NCI-H2171 (cell line): ENCODE results near the gene ARHGDIA.

Experiments used
- DNase-seq: peaks from one replicate; lab custom pipeline; 2025; lab: John Stamatoyannopoulos, UW

Gene ARHGDIA

DNA sequence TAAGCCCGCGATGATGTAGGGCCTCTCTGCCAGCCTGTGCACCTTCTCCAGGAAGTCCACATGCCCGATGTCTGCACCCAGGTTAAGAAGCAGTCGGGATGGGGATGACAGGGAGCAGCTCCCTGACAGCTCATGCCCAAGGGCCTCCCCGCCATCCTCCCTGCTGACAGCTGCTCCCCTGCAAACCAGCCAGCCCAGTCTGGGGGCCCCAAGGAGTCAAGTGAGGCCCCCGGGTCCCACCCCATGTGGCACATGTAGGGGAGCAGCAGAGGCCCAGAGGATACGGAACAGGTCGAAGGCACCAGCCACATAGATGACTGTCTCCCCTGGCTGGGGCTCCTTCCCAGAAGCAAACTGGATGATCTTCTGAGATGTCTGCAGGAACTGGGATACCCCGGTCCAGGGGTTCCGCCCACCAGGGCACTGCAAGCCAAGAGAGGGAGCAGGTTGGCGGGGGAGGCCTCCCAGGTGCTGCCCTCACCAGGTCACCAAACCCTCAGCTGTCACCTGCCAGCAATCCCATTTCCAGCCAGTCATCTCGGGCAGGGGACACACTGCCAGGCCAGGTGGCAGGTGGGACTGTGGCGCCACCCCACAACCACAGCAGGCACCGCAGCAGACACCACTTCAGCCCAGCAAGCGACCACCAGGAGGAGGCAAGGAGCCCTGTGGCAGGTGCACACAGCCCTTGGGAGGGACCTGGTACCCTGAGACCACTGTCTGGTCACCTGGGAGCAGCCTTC lies 35.5 kb upstream of the ARHGDIA start:
- no peak for DNase-seq

DNA sequence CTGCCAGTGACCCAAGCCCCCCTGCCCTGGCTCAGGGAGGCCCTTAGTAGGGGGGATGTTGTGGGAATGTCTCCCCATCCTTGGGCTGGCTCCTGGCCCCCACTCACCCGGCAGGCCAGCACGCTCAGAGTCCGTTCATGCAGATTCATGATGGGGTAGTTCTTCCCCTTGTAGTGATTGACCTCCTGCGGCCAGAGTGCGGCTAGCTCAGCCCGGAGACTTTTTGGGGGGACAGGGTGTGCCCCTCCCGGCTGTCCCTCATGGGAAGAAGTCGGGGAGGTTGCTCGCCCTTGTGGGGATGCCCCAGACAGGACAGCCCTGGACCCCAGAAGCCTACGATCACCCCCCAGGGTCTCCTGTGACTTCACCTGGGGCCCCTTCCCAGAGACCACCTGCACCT lies 34.9 kb upstream of the ARHGDIA start:
- DNase-seq: no peak

DNA sequence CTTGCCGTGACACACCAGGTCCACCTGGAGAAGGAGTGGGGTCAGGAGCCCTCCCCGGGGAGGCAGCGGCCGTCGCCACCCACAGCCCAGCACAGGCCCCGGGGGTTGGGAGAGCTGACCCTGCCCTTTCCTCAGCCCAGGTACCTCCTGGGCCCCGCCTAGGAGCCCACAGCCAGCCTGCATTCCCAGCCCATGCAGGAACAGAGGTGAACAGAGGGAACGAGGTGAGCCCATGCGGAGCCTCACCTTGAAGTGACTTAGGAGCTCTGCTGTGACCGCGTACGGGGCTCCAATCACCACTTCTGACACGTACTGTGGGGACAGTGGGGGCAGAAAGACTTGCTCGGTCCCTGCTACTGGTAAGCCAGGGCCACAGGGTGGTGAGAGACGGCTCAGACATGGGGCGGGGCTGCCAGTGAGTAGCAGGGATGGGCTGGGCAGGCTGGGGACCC lies 34.3 kb upstream of the ARHGDIA start:
- DNase-seq: no peak

DNA sequence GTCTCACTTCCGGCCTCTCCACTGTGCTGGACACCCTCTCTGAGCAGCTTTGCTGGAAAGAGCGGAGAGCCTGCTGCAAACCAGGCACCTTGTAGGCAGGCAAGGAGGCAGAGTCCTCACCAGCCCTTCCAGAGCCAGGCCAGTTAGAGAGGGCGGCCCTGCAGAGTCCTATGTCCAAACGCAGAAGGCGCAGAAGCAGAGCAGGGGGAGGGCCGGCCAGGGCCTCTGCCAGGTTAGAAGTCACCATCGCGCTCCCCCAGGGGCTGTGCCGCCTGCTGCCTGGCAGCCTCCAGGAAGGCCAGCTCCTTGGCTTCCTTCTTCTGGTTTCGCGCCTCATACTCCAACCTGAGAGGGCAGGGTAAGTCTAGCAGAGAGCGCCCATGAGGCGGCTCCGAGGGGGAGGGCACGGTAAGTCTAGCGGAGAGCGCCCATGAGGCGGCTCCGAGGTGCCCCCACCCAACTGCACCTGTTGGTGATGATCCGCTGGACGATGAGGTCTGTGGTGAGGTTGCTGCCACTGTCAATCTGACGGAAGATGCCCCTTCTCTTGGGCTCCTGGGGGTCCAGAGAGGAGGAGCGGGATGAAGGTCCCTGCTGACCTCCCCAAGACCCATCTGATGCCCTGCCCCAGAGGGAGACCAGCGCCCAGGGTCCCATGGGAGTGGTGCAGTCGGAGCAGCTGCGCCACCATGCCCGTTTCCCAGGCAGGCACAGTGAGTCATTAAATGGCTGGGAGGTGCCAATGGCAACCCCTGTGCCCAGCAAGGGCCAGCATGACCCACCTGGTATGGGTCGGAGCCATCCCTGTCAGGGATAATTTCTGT lies 33.7 kb upstream of the ARHGDIA start:
- no peak for DNase-seq

DNA sequence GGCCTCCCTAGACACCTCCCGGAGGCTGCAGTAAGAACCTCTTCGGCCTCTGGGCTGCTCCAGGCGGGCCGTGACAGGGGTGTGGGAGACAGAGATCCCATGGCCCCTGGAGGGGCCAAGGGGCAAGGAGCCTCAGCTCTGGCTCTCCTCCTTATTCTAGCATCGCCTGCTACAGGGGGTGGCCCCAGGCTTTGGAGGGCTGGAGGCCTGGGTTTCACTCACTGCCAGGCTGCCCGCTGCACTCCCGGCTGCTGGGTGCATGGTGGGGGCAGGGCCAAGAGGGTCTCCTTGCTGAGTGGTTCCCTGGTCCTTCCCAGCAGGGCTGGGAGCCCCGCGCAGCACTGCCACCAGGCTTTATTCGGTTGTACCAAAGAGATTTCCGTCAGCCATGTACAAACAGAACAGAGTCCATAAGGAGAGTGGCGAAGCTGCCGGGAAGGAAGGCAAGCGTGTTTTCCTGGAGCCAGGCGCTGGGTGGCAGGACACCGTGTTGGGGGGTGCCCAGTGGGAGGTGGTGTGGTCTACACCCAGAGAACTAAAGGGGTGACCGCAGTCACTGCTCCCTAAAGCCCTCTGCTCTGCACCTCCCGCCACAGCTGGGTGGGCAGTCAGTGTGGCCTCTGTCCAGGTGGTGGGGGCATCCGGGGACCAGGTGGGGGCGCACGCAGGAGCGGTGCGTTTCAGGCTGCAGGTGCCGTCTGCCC lies 32.9 kb upstream of the ARHGDIA start:
- no peak for DNase-seq

DNA sequence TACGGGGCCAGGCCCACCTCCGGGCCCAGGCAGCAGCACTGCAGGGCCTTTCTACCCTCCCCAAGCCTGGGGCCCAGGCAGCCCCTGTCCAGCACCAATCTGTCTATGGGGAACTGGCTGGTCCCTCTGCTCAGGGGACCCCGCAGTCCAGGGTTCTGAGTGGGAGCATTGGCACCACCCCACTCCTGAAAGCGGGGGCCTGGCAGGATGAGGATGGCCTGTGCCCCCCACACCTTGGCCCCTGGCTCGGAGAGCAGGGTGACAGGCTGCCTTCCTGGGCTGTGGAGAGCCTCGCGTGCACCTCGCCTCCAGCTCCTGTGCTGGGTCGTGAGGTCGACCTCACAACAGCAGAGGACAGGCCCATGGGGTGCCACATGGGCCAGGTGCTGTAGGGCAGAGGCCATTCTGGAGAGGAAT lies 32.3 kb upstream of the ARHGDIA start:
- no peak for DNase-seq

DNA sequence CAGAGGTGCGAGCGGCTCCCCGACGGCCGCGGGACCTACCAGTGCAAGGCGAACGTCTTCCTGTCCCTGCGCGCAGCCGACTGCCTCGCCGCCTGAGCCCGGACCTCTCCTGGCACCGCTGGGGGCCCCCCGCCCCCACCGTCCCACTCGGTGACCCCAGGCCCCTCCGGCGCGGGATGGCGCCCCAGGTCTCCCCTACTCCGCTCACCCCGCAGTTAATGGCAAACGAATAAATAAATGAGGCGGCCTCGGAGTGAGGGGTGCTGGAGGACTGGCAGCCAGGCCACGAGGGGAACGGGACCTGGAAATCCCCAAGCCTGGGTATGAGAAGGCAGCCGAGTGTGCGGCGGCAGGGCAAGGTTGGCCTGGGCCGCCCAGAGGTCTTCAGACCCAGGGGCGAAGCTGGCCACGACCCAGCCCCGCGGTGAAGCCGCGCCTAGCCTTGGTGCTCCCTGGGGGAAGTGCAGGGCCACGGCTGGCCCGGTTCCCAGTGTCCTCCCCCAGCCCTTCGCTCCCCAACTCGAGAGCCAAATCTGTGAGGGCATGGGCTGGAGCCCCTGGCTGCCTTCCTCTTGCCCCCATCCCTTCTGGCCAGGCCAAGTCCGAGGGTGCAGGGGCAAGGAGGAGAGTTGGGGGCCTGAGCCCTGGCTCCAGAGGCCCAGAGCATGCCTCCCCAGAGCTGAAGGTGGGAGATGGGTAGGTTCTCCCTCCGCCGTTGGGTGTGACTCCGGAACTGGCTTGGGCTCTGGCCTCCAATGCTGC lies 31.7 kb upstream of the ARHGDIA start:
- DNase-seq: no peak

DNA sequence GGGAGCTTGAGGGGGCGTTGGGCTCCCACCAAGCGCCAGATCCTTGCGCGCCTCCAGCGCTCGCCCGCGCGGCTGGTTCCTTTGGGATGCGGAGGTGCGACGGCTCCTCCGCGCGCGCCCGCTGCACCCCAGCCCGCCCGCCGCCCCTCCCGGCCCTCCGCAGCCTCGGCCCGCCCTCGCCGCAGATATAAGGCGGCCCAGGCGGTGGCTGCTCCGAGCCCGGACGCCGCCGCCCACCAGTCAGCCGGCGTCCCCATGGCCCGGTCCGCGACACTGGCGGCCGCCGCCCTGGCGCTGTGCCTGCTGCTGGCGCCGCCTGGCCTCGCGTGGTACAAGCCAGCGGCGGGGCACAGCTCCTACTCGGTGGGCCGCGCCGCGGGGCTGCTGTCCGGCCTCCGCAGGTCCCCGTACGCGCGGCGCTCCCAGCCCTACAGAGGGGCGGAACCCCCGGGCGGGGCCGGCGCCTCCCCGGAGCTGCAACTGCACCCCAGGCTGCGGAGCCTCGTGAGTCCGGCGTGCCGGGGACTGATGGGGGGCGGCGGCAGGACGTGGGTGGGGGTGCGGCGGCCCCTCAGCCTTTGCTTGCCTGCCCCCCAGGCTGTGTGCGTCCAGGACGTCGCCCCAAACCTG lies 31.0 kb upstream of the ARHGDIA start, which contains the start of gene NPB:
TSS of gene NPB (plus strand) at position 216 of the 630 bp plus-strand sequence. CDS start at position 256, 40 bp downstream.
- no peak for DNase-seq

DNA sequence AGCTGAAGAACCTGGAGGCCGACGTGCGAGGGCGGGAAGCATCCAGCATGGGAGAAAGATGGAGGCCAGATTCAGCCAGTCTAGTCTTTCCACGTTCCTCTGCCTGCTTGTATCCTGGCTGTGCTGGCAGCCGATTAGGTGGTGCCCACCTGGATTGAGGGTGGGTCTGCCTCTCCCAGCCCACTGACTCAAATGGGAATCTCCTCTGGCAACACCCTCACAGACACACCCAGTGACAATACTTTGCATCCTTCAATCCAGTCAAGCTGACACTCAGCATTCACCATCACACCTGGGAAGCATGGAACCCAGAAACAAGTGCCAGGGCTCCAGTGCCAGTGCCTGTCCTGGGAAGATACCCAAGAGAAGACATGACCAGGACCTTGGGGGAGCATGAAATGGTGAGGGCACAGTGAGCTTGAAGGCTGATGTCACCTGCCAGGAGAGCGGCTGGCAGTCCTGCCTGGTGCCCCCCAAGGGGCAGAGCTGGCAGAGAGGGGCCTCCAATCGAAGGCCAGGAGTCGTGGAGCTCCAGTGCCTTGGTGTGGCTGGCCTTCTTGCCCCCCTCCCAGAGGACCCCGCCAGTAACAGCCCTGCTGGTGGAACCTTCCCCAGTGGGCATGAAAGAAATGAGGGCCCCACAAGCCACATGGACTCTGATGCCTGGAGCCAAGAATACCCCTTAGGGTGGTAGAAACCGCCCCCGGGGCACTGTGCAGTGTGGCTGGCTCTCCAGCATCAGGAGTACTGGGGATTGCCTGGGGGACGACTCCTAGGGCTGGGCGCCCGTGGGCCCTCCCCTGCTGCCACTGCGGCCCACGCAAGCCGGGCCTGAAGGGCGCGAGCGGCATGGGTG lies 30.3 kb upstream of the ARHGDIA start:
- DNase-seq: no peak

DNA sequence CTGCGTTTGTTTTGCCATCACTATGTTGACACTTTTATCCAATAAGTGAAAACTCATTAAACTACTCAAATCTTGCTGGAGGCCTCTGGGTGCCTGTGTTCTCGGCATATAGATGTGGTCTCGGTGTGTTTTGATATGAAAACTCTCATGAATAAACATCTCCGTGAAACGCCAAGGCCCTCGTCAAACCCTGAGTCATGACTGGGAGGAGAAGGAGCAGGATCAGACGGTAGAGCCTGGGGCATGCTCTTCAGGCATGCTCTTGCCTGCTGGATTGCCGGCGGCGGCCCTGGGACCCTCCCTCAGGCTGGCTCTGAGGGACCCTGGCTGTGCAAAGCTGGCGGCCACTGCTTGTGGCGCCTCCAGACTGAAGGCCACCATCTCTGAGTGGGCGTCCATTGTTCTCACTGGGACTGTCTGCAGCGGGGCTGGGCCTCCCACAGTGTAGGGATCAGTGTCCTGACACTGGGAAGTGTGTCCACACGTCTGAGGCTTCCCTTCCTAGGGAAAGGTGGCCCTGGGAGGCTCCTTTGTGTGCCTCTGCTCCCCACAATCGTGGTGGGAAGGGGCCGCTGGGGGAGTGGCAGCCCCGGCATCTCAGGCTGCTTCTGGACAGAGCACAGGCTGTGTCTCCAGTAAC lies 29.2 kb upstream of the ARHGDIA start:
- DNase-seq: no peak

DNA sequence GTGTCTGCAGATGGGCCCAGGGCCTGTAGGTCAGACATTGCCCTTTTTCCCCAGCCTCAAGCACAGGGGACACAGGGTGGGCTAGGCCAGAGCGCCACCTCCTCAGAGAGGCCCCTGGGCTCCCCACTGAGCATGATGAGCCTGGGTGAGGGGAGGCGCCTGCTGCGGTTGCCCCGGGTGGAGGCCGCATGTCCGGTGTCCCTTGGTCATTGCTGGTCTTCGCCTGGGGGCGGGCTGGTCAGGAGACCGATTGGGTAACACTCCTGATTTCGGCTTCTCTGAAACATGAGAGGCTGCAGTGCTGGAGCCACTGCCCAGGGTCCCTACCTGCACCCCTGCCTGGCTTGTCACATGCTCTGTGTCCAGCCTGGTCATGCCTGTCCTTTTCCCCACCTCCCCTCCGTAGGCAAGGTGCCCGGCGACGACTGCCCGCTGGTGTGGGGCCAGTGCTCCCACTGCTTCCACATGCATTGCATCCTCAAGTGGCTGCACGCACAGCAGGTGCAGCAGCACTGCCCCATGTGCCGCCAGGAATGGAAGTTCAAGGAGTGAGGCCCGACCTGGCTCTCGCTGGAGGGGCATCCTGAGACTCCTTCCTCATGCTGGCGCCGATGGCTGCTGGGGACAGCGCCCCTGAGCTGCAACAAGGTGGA lies 28.5 kb upstream of the ARHGDIA start:
- DNase-seq: no peak

DNA sequence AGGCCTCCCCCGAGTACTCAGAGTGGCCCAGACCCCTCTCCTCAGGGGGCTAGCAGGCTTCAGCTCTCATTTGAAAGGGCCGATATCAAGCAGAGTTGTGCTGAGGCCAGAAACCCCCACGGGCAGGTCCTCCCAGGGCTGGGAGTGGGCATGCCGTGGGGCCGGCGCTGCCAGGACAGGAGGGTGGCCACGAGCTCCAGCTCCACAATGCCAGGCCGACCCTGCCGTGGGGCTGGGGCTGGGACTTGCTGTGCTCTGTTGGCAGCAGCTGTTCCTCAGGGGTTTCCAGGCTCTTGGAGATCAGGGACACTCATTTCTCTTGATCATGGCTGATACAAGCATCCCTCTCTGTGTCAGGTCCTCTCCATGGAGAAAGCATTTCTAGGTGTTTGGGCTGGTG lies 27.7 kb upstream of the ARHGDIA start:
- DNase-seq: no peak

DNA sequence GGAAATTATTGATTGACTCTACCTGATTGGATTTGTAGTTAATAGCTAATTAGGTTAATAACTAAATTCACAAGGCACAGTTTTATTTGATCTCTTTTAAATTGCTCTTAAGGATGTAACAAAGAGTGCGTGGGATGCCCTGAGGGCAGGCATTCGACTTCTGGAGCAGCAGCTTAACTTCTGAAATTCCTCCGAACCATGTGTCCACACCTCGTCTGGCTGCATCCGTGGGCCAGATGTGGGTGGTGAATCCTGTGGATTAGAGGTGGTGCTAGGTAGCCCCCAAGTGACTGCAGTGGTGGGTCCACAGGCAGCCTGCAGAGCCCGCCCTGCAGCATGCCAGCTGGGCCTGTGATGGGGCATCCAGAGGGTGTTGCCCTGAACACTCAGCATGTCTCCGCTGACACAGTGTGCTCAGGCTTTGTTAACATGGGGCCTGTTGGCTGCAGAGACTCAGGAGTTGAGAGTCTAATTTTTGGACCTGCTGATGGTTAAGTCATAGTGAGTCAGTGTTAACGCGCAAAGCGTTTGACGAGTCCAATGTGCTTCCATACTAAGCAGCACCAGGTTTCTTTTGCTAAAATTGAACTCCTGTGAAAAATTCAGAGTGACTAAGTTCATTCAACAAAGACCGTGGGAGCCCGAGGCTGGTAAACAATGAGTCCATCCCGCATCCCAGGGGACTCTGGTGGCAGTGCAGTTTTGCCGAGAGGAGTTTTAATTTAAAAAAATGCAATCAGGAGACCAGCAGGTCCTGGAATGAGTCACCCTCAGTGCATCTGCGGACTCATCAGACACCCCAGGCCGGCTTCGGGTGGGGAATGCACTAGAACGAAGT lies 27.1 kb upstream of the ARHGDIA start:
- DNase-seq: no peak

DNA sequence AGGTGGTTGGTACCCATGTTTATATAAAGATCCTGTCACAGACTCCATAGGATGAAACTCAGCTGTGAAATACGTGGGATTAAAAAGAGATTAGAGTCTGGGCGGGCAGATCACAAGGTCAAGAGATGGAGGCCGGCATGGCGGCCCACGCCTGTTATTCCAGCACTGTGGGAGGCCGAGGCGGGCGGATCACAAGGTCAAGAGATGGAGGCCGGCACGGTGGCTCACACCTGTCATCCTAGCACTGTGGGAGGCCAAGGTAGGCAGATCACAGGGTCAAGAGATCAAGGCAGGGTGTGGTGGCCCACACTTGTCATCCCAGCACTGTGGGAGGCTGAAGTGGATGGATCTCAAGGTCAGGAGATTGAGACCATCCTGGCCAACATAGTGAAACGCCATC lies 24.3 kb upstream of the ARHGDIA start:
- DNase-seq: no peak

DNA sequence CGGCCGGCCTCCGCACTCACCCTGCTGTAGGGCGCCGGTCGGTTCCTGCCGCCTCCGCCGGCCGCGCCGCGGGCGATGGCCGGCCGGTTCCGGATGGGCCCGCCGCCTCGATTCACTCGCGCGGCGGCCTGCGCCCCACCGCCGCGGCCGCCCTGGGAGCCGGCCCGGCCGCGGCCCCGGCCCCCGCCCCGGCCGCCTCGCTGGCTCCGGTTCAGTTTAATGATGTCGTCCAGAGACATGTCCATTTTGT lies 20.1 kb upstream of the ARHGDIA start:
- DNase-seq: no peak

DNA sequence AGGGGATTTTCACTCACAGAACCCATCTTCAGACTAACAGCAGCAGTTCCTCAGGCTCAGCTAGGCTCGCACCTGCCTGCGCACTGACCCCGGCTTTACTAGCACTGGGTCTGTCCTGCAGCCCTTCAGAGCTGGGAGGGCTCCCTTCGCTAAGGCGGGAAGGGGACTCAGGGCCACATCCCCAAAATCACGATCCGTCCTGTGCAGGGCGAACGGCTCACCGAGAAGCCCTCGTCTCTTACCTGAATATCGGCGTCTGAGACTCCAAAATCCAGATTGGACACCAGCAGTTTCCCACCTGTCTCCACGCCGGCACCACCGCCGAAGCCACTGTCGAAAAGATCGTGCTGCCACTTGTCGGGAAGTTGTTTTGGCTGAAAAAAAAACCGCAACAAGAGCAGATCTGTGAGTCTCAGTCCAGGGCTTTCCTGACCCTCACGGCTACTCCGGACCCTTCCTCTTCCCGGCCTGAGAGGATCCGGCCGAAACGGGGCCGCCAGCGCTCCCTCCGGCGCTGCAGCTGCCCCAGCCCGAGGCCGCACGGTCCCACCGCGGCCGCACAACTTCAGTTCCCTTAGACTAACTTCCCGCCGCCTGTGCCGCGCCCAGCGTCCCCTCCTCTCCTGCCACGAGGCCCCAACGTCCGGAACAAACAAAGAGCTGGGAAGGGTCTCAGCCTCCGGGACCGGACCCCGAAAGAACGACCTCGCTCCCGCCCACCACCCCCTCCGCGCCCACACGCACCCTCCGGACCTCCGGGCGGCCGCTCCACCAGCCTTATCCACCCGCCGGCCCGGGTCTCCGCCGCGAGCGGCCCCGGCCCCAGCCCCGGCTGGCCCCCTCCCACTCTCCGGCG lies 19.5 kb upstream of the ARHGDIA start:
- no peak for DNase-seq

DNA sequence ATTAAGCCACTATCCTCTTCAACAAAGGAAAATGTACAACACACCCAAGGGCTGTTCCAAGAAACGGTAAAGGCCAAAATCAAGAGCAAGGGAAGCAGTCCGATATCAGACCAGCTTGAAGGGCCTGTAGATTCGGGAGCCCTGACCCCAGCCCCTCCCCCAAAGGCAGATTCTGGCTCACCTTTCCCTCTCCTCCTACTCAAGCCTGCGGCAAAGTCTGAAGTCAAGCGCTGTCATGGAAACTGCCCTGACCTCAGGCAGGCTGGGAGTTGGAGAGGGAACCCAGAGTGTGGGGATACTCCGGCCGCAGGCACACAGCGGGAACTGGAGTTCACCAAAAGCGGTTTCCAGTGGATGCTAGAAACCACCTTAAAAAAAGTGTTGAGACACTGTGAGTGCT lies 18.5 kb upstream of the ARHGDIA start:
- DNase-seq: no peak
